ENCODE data around the gene CAMSAP1.

Gene CAMSAP1

DNA sequence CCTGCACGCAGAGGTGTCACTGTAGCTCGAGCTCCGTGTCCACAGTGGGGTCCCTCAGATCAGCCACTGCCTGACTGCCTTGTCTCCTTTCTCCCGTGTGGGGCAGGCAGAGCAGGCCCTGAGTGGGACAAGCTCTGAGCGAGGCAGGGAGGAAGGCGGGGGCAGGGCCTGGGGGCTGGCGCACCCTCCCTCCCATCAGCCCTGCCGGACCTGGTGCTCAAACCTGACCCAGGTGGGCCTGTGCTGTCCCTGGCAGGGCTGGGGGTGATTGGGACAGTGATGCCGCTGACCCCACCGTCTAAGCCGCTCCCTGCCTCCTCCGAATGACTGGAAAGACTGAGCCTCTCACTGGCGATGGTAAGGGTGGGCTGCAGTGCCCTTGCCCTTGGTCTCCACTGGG, 144.4 kb downstream of the CAMSAP1 start:
- Histone ChIP-seq H3K9me3 (ENCODE audit: insufficient read depth, low read length) (peaks cover 10% of the 10 kb centered on the region; the same call in 1 of the 2 replicates), H3K9ac (ENCODE audit: insufficient read length, low read depth) (no peak overlapping the region), H3K4me1 (ENCODE audit: insufficient read depth, insufficient read length) (no peaks in the 10 kb centered on the region), H3K36me3 (ENCODE audit: insufficient read depth, insufficient read length, low read length) (no peaks in the 10 kb centered on the region), H3K27me3 (ENCODE audit: insufficient read depth, insufficient read length) (no peaks in the 10 kb centered on the region), H3K4me3 (ENCODE audit: insufficient read length, low read depth) (no peak overlapping the region)
- DNase-seq (ENCODE audit: low read depth, low spot score): no peak
- no peak for TF ChIP-seq ZNF274 (IDR thresholded peaks at IDR 0.05; ENCODE audit: low read depth, low read length)
- no peak for TF ChIP-seq YY1 (IDR thresholded peaks at IDR 0.05; ENCODE audit: insufficient read depth, insufficient read length)
- no peak for TF ChIP-seq SUZ12 (IDR thresholded peaks at IDR 0.05; ENCODE audit: extremely low read depth, insufficient read depth, insufficient read length)

GRCh38 chr9:135761845-135762168, 145.5 kb downstream of the CAMSAP1 start:
- Histone ChIP-seq H3K4me3 (ENCODE audit: insufficient read length, low read depth) (no peak overlapping the region), H3K9me3 (ENCODE audit: insufficient read depth, low read length) (peaks cover 10% of the 10 kb centered on the region; the same call in 1 of the 2 replicates), H3K9ac (ENCODE audit: insufficient read length, low read depth) (no peak overlapping the region), H3K4me1 (ENCODE audit: insufficient read depth, insufficient read length) (no peaks in the 10 kb centered on the region), H3K36me3 (ENCODE audit: insufficient read depth, insufficient read length, low read length) (no peaks in the 10 kb centered on the region), H3K27me3 (ENCODE audit: insufficient read depth, insufficient read length) (no peaks in the 10 kb centered on the region)
- no peak for DNase-seq (ENCODE audit: low read depth, low spot score)
- no peak for TF ChIP-seq YY1 (IDR thresholded peaks at IDR 0.05; ENCODE audit: insufficient read depth, insufficient read length)
- TF ChIP-seq ZNF274 (IDR thresholded peaks at IDR 0.05; ENCODE audit: low read depth, low read length): no peak
- no peak for TF ChIP-seq SUZ12 (IDR thresholded peaks at IDR 0.05; ENCODE audit: extremely low read depth, insufficient read depth, insufficient read length)

- no peaks in the 10 kb centered on the region for H3K4me1 ChIP-seq (ENCODE audit: insufficient read depth, insufficient read length)
- H3K9me3 ChIP-seq (ENCODE audit: insufficient read depth, low read length): peaks cover 6% of the 10 kb centered on the region; the same call in 1 of the 2 replicates
- no peaks in the 10 kb centered on the region for H3K36me3 ChIP-seq (ENCODE audit: insufficient read depth, insufficient read length, low read length)
- H3K27me3 ChIP-seq (ENCODE audit: insufficient read depth, insufficient read length): no peaks in the 10 kb centered on the region
- no peak overlapping the region for H3K4me3 ChIP-seq (ENCODE audit: insufficient read length, low read depth)
- no peak overlapping the region for H3K9ac ChIP-seq (ENCODE audit: insufficient read length, low read depth)
- TF ChIP-seq ZNF274 (IDR thresholded peaks at IDR 0.05; ENCODE audit: low read depth, low read length) (no peak), YY1 (IDR thresholded peaks at IDR 0.05; ENCODE audit: insufficient read depth, insufficient read length) (no peak), SUZ12 (IDR thresholded peaks at IDR 0.05; ENCODE audit: extremely low read depth, insufficient read depth, insufficient read length) (no peak)
- no peak for DNase-seq (ENCODE audit: low read depth, low spot score)
Observed at GRCh38 chr9:135761150-135761844, 146.0 kb downstream of the CAMSAP1 start.

- Histone ChIP-seq H3K27me3 (ENCODE audit: insufficient read depth, insufficient read length) (no peaks in the 10 kb centered on the region), H3K9ac (ENCODE audit: insufficient read length, low read depth) (no peak overlapping the region), H3K9me3 (ENCODE audit: insufficient read depth, low read length) (no peaks in the 10 kb centered on the region), H3K4me1 (ENCODE audit: insufficient read depth, insufficient read length) (no peaks in the 10 kb centered on the region), H3K4me3 (ENCODE audit: insufficient read length, low read depth) (no peak overlapping the region), H3K36me3 (ENCODE audit: insufficient read depth, insufficient read length, low read length) (no peaks in the 10 kb centered on the region)
- DNase-seq (ENCODE audit: low read depth, low spot score): no peak
- no peak for TF ChIP-seq YY1 (IDR thresholded peaks at IDR 0.05; ENCODE audit: insufficient read depth, insufficient read length)
Observed at GRCh38 chr9:135760465-135760864, 146.9 kb downstream of the CAMSAP1 start.

- no peak for TF ChIP-seq YY1 (IDR thresholded peaks at IDR 0.05; ENCODE audit: insufficient read depth, insufficient read length)
- no peak for TF ChIP-seq ZNF274 (IDR thresholded peaks at IDR 0.05; ENCODE audit: low read depth, low read length)
- no peak for TF ChIP-seq SUZ12 (IDR thresholded peaks at IDR 0.05; ENCODE audit: extremely low read depth, insufficient read depth, insufficient read length)
- Histone ChIP-seq H3K9me3 (ENCODE audit: insufficient read depth, low read length) (no peaks in the 10 kb centered on the region), H3K4me1 (ENCODE audit: insufficient read depth, insufficient read length) (no peaks in the 10 kb centered on the region), H3K27me3 (ENCODE audit: insufficient read depth, insufficient read length) (no peaks in the 10 kb centered on the region), H3K36me3 (ENCODE audit: insufficient read depth, insufficient read length, low read length) (no peaks in the 10 kb centered on the region), H3K9ac (ENCODE audit: insufficient read length, low read depth) (no peak overlapping the region), H3K4me3 (ENCODE audit: insufficient read length, low read depth) (no peak overlapping the region)
- no peak for DNase-seq (ENCODE audit: low read depth, low spot score)
Observed at GRCh38 chr9:135759676-135760300, 147.6 kb downstream of the CAMSAP1 start.

- H3K9ac ChIP-seq (ENCODE audit: insufficient read length, low read depth): no peak overlapping the region
- TF ChIP-seq YY1 (IDR thresholded peaks at IDR 0.05; ENCODE audit: insufficient read depth, insufficient read length): no peak
- H3K27me3 ChIP-seq (ENCODE audit: insufficient read depth, insufficient read length): no peaks in the 10 kb centered on the region
- no peak overlapping the region for H3K4me3 ChIP-seq (ENCODE audit: insufficient read length, low read depth)
- no peaks in the 10 kb centered on the region for H3K9me3 ChIP-seq (ENCODE audit: insufficient read depth, low read length)
- no peaks in the 10 kb centered on the region for H3K36me3 ChIP-seq (ENCODE audit: insufficient read depth, insufficient read length, low read length)
- no peaks in the 10 kb centered on the region for H3K4me1 ChIP-seq (ENCODE audit: insufficient read depth, insufficient read length)
- DNase-seq (ENCODE audit: low read depth, low spot score): no peak
Observed at GRCh38 chr9:135758870-135759269, 148.5 kb downstream of the CAMSAP1 start.
